H1 (cell line): ENCODE data around the gene ACBD5. TPM values are rescaled to one million over a fixed set of nuclear protein-coding genes. Genes with fewer than 3 reads are reported as not detected.

ENCODE experiments used
- BCL11A ChIP-seq, 2 experiments: IDR thresholded peaks; one replicate each; pipeline ENCODE4 v1.6.1; 2011; ENCODE audit warnings: low read depth in 2 of 2, low read length in 2 of 2, mild to moderate bottlenecking in 2 of 2
- CHD1 ChIP-seq: IDR thresholded peaks from 2 replicates; pipeline ENCODE4 v1.6.1; 2012; ENCODE audit warnings: low read depth, low read length, improper control_type of control experiment
- CREB1 ChIP-seq: IDR thresholded peaks from 2 replicates; pipeline ENCODE4 v1.6.1; 2012; ENCODE audit warnings: inconsistent platforms
- EGR1 ChIP-seq: IDR thresholded peaks from 2 replicates; pipeline ENCODE4 v1.6.1; 2011; ENCODE audit warnings: low read depth, low read length, borderline replicate concordance
- FOSL1 ChIP-seq: IDR thresholded peaks from 2 replicates; pipeline ENCODE4 v1.6.1; 2011; ENCODE audit warnings: mild to moderate bottlenecking, low read depth, low read length, moderate library complexity; ENCODE audit not compliant: insufficient read depth
- GTF2F1 ChIP-seq: IDR thresholded peaks from 2 replicates; pipeline ENCODE4 v1.6.1; 2012; ENCODE audit warnings: low read depth, low read length, improper control_type of control experiment, borderline replicate concordance
- JUN ChIP-seq: IDR thresholded peaks from 2 replicates; pipeline ENCODE4 v1.6.1; 2011; ENCODE audit warnings: low read depth, mild to moderate bottlenecking, improper control_type of control experiment, low read length
- JUND ChIP-seq: IDR thresholded peaks from 2 replicates; pipeline ENCODE4 v1.6.1; 2011; ENCODE audit warnings: mild to moderate bottlenecking, improper control_type of control experiment, low read length
- KDM4A ChIP-seq: IDR thresholded peaks from one replicate; pipeline ENCODE4 v1.7.1; 2012; ENCODE audit warnings: low read depth, mild to moderate bottlenecking, moderate library complexity, low read length, inconsistent platforms; ENCODE audit not compliant: severe bottlenecking
- NANOG ChIP-seq: IDR thresholded peaks from 2 replicates; pipeline ENCODE4 v1.6.1; 2011; ENCODE audit warnings: low read length, low read depth, mild to moderate bottlenecking, inconsistent platforms; ENCODE audit not compliant: insufficient read depth, poor library complexity, severe bottlenecking
- NRF1 ChIP-seq: IDR thresholded peaks from 2 replicates; pipeline ENCODE4 v1.6.1; 2011; ENCODE audit warnings: mild to moderate bottlenecking, low read depth, low read length, improper control_type of control experiment
- PHF8 ChIP-seq: fragments of 200-600 bp; sonication (generic); conservative IDR thresholded peaks from 2 replicates; pipeline ENCODE4 v1.7.1; 2012; ENCODE audit warnings: low read depth, mild to moderate bottlenecking, inconsistent platforms, low read length, moderate library complexity
- POLR2A ChIP-seq, 2 experiments: IDR thresholded peaks; 1 replicate in 1 of 2; 2 replicates in 1 of 2; pipeline ENCODE4 v1.6.1; 2011; ENCODE audit warnings: low read depth in 2 of 2, low read length in 2 of 2, mild to moderate bottlenecking in 2 of 2; ENCODE audit errors: control extremely low read depth in 1 of 2
- POLR2AphosphoS5 ChIP-seq: IDR thresholded peaks from 2 replicates; pipeline ENCODE4 v1.6.1; 2011; ENCODE audit warnings: low read depth, low read length
- RBBP5 ChIP-seq: IDR thresholded peaks from 2 replicates; pipeline ENCODE4 v1.7.1; 2012; ENCODE audit warnings: low read depth, mild to moderate bottlenecking, inconsistent platforms, low read length, moderate library complexity, borderline replicate concordance
- RNF2 ChIP-seq: fragments of 200-900, 300-1000 bp; sonication (generic); IDR thresholded peaks from 2 replicates; pipeline ENCODE4 v1.7.1; 2016; ENCODE audit warnings: borderline replicate concordance, low read depth, mild to moderate bottlenecking, antibody characterized with exemption, low read length; ENCODE audit not compliant: poor library complexity, severe bottlenecking; ENCODE audit errors: missing control alignments
- SIN3A ChIP-seq, 2 experiments: IDR thresholded peaks in 1 of 2; conservative IDR thresholded peaks in 1 of 2; 2 replicates each; pipeline ENCODE4 v1.6.1; 2011 to 2012; ENCODE audit warnings: low read length in 2 of 2, improper control_type of control experiment in 1 of 2, low read depth in 1 of 2, mild to moderate bottlenecking in 1 of 2
- SP2 ChIP-seq: IDR thresholded peaks from 2 replicates; pipeline ENCODE4 v1.6.1; 2012; ENCODE audit warnings: mild to moderate bottlenecking, low read length, inconsistent platforms
- TAF1 ChIP-seq: IDR thresholded peaks from 2 replicates; pipeline ENCODE4 v1.6.1; 2011; ENCODE audit warnings: mild to moderate bottlenecking, low read depth, low read length
- TBP ChIP-seq: IDR thresholded peaks from 2 replicates; pipeline ENCODE4 v1.6.1; 2011; ENCODE audit warnings: low read depth, low read length, improper control_type of control experiment
- YY1 ChIP-seq: IDR thresholded peaks from 2 replicates; pipeline ENCODE4 v1.6.1; 2011; ENCODE audit warnings: low read depth, mild to moderate bottlenecking, low read length
- polyA plus RNA-seq, 7 experiments: library from polyadenylated mRNA; depleted of rRNA in 3 of 7; stranded (reverse) in 5 of 7; unstranded in 2 of 7; fragments of >200 nt in 5 of 7; fragments of 200-250 nt in 2 of 7; gene quantifications; 1 replicate in 5 of 7; 2 replicates in 1 of 7; 4 replicates in 1 of 7; pipeline versions ENCODE4 v1.2.1 to v1.2.3, GENCODE V29; 2011 to 2013; ENCODE audit warnings: missing spikeins in 2 of 7, mixed read lengths in 2 of 7
- total RNA-seq: library from RNA; stranded (reverse); fragmentation: NEBNext Ultra II Directional; extraction: Animal tissue kit (Norgen Biotek cat#: 25700); gene quantifications from 2 replicates; pipeline ENCODE4 v1.2.1, GENCODE V29; 2021
- TF ChIP-seq, protein P1 (sequence below): IDR thresholded peaks from 2 replicates; pipeline ENCODE4 v1.6.1; 2012; ENCODE audit warnings: inconsistent platforms

The ACBD5 gene
- total and polyA plus RNA-seq, 2 of the 8 experiments (the other 6 are each of a cell fraction or from before 2014, with no cell fraction given): 4.6 to 15.9 TPM

DNA sequence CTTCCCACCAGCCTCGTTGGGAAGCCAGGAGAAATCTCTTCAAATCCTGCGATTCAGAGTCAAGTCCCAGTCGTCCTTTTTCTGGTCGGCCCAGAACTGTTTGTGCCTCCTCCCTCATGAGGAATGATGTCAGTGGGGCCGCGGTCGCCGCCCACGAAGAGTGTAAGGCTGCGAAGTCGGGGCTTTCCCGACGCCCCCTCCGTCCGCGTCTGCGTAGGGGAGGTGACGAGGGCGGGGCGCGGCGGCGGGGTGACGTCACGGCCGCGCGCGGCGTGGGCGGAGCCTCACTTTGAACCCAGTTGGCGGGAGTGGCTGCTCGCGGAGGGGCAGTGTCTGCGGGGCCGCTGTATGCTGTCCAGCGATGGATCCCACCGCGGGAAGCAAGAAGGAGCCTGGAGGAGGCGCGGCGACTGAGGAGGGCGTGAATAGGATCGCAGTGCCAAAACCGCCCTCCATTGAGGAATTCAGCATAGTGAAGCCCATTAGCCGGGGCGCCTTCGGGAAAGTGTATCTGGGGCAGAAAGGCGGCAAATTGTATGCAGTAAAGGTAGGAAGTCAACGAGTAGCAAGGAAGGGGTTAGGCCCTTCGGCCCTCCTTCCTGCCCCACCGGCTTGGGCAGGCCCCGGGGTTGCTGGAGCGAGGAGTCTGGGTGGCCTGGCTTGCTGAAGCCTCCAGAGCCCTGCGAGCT lies 85.4 kb downstream of the ACBD5 start, which contains the start of gene MASTL (continued):
- TF ChIP-seq, protein P1, sequence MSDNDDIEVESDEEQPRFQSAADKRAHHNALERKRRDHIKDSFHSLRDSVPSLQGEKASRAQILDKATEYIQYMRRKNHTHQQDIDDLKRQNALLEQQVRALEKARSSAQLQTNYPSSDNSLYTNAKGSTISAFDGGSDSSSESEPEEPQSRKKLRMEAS: peak; percentile 42; the same call in 1 of the 2 replicates
- TF ChIP-seq JUN (no peak), NRF1 (no peak), TBP (peak; percentile 76), SP2 (no peak), PHF8 (peak; percentile 71), YY1 (peak; percentile 76), EGR1 (peak; percentile 77; the same call in 1 of the 2 replicates), POLR2A (IDR thresholded peaks at IDR 0.05; ENCODE audit: control extremely low read depth in 1 of 2, low read depth in 2 of 2, low read length in 2 of 2) (peak in 1 of 2 experiments; percentile 79; a peak in 2 of 3 replicates), KDM4A (peak; percentile 42), POLR2AphosphoS5 (peak; percentile 81), JUND (peak; percentile 85), GTF2F1 (peak; percentile 46; the same call in 1 of the 2 replicates), TAF1 (peak; percentile 87), CHD1 (no peak; the same call in 1 of the 2 replicates), FOSL1 (no peak), BCL11A (IDR thresholded peaks at IDR 0.05; ENCODE audit: low read depth in 2 of 2, low read length in 2 of 2) (no peak), SIN3A (conservative IDR thresholded peaks at IDR 0.05 in 1 of 2, IDR thresholded peaks at IDR 0.05 in 1 of 2; ENCODE audit: low read depth in 1 of 2, low read length in 2 of 2) (peak in 1 of 2 experiments; percentile 77; a peak in 2 of 4 replicates), NANOG (no peak), RNF2 (no peak), CREB1 (peak; percentile 95), RBBP5 (peak; percentile 46; the same call in 1 of the 2 replicates)
